Fibroblast of gingiva (primary cell): ENCODE results near the gene MAPK4.
"Not testable (repeated sequence)": the region's sequence is repeated elsewhere in the genome, so short reads cannot be mapped to it uniquely, and the experiment has no call there.

Experiments used
- DNase-seq: peaks from one replicate; pipeline ENCODE4 v3.0.0-alpha.2; 2011; ENCODE audit warnings: low read depth

MAPK4 gene

DNA sequence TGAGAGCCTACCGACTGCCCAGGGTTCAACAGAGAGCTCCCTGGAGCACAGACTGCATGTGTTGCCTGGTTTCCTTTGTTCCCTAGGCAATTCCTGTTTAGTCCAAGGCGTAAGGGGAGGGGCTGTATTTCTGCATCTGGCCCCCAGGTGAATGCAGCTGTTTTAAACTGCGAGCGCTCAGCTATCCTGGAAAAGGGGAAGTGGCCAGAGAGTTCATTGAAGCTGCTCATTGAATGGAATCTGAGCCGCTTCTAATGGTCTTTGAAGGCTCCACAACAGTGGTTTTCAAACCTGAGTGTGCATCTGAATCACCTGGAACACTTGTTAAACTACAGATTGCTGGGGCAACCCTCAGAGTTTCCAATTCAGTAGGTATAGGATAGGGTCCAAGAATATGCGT, 18.1 kb downstream of the MAPK4 start:
- DNase-seq = no peak

GRCh38 chr18:50578651-50579050, 18.8 kb downstream of the MAPK4 start:
- DNase-seq = no peak

DNA sequence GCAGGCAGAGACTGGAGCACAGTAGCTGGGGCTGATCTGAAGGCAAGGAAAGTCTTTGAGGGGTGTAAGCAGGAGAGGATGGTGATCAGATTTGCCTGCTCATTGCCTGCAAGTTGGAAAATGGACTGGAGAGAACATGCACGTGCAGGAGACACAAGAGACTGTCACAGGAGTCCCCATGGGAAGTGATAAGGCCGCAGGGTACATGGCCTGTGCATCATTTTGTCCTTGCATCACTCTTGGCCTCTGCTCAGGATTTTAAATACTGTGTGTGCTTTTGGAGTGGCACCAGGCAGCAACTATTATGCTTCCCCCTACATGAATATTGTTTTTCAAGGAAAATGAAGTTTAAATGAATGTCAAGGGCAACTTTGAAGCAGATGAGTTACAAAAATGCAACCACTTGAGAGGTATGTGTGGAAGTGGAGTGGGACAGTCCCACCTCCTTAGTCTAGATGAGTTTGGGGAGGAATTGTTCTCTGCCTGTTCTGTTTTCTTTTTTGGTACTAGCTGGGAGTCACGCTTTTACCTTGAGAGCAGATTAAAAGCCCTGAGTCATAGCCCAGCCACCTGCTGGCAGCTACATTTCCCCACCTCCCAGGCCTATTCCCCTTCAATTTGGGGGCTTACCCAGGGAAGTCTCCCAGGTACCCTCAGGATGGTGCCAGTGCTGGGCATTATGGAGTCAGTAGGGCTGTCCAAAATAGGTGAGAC, 19.3 kb downstream of the MAPK4 start:
- no peak for DNase-seq

DNA sequence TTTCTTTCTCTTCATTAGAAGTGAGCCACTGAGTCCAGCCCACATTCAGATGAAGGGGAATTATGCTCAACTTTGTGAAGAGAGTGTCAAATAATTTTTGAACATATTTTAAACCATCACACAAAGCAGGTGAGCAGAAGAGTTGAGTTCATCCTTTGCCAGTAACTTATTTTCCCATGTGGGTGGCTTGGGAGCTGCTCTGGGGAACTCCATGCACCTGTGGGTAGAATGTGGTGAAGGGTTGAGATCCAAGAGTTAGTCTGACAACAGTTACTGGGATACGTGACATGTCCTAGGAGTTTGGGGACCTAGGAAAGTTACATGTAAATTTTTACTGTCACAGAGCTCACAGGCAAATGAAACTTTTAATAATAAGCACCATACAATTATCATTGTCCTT, 21.6 kb downstream of the MAPK4 start:
- DNase-seq = no peak

DNA sequence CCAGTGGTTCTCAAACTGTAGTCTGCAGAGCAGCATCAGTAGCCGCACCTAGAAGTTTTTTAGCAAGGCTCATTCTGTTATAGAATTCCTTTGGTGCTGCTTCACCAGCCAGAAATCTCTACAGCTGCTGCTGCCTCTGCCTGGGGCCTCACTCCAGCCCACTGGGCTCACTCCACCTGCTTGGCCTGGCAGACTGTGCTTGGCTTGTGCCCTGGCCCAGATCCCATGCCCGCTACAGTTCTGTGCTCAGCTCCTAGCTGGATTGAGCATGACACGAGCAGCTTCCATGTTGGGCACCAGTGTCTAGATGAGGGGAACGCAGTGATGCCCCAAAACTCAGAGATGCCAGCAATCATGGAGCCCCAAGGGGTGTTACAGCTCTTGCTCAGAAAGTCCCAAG, 22.6 kb downstream of the MAPK4 start:
- DNase-seq = no peak

DNA sequence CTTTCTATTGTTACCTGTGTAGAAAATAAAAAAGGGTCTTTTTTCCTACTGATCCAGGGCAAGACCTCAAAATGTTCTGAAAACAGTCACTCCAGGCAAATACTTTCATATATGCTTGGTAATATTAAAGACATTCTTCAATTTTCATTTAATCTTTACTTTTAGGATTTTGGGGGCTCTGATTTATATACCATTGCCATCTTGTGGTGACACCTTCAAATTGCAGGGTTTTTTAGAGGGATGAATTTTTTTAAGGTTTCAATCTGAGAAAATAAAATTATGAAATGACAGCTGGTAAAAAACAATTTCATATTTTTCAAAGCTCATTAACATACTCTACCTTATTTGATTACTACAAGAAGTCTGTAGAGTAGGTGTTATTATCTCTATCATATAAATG, 26.8 kb downstream of the MAPK4 start:
- no peak for DNase-seq

GRCh38 chr18:50590593-50590992, 30.7 kb downstream of the MAPK4 start:
- no peak for DNase-seq

DNA sequence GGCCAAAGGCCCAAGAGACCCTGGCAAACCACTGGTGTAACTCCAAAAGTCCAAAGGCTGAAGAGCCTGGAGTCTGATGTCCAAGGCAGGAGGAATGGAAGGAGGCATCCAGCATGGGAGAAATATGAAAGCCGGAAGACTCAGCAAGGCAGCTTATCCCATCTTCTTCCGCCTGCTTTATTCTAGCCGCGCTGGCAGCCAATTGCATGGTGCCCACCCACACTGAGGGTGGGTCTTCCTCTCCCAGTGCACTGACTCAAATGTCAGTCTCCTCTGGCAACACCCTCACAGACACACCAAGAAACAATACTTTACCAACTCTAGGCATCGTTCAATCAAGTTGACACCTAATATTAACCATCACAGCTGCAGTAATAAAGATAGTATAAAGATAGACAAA, 34.1 kb downstream of the MAPK4 start:
- DNase-seq = no peak

DNA sequence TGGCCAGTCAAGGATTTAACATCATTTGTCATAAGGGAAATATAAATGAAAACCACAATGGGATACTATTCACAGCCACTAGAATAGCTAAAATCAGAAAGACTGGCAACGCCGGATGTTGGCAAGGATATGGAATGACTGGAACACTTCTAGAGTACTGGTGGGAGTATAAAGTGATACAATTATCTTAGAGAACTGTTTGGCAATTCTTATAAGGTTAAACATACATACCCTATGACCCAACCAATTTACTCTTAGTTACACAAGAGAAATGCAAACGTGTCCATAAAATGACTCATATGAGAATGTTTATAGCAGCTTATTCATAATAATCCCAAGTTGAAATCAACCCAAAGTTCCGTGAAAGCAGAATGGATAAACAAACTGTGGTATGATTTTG, 35.1 kb downstream of the MAPK4 start:
- DNase-seq = peak; percentile 29

DNA sequence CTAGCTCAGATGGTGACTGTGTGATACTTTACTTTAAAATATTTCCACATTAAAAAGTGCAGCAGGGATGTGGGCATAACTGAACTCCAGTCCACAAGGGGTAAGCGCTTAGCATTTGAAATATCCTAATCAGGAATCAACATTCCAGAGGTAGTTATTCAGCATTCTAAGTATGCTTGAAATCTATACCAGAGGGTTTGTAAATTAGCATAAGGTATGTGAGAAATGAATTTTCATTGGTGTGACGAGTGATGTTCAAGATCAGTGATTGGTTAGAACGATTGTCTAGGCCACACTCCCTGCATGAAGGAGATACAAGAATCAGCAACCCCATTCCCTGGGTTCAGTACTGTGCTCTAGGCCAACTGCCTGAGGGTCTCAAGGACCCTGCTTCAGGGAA, 42.6 kb downstream of the MAPK4 start:
- no peak for DNase-seq

GRCh38 chr18:50606609-50607008, 46.7 kb downstream of the MAPK4 start:
- DNase-seq = no peak

DNA sequence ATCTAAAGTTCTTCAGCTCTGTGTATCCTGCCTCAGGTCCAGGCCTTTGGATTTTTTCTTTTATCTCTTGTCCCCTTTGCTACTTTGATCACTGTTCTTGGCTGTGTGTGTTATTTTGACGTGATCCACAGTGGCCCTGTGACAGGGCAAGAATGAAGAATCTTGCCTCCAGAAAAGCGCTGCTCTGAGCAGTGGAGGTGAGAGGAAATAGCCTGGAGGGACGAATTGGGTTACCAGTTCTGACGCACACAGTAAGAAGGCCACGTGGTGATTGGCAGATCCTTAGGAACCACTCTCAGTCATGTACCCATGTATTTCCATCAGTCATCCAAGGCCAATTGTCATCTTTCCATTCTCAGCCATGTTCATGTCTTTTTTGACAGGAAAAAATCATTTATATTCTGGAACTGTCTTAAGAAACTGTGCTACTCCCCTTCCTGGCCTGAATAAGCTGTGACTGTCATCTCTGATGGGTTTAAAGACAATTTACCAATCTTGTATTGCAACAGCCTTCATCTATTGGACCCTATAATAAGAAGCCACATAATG, 47.6 kb downstream of the MAPK4 start:
- DNase-seq = no peak

GRCh38 chr18:50609171-50609570, 49.3 kb downstream of the MAPK4 start:
- DNase-seq = not testable (repeated sequence)

GRCh38 chr18:50610349-50610748, 50.5 kb downstream of the MAPK4 start:
- DNase-seq = no peak

DNA sequence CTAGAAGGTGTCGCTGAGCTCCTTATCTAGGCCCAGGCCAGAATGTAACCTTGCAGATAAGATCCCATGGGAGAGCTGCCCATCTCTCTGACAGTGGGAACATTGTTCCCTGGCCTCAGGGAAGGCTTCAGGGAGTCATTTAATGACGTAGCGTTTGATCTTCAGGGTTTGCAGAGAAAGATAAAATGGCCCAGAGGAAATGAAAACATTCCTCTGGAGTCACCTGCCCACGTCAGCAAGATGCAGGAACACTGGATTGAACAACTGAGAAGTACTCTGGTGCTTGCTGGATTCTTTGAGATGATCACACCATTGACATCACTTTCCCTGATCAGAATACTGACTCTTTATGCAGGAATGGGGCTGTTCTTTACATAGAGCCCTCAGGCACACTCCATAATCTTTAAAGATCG, 51.6 kb downstream of the MAPK4 start:
- DNase-seq = no peak

GRCh38 chr18:50614838-50615237, 55.0 kb downstream of the MAPK4 start:
- DNase-seq = peak; percentile 86

DNA sequence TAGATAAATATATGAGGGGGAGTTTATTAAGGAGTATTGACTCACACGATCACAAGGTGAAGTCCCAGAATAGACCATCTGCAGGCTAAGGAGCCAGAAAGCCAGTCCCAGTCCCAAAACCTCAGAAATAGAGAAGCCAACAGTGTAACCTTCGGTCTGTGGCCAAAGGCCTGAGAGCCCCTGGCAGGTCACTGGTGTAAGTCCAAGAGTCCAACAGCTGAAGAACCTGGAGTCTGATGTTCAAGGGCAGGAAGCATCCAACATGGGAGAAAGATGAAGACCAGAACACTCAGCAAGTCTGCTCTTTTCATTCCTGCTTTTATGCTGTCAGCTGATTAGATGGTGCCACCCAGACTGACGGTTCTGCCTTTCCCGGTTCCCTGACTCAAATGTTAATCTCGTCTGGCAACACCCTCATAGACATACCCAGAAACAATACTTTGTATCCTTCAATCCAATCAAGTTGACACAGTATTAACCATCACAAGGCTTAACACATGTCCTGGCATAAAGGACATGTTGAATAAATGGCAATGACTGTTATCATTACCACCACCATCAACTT, 56.7 kb downstream of the MAPK4 start:
- no peak for DNase-seq

GRCh38 chr18:50619861-50620275, 60.0 kb downstream of the MAPK4 start:
- DNase-seq = peak; percentile 53

- DNase-seq = no peak
Measured at GRCh38 chr18:50620319-50620718, 60.4 kb downstream of the MAPK4 start.

- DNase-seq = no peak
Measured at GRCh38 chr18:50621366-50621765, 61.5 kb downstream of the MAPK4 start.

GRCh38 chr18:50622320-50622719, 62.4 kb downstream of the MAPK4 start:
- DNase-seq = no peak

- DNase-seq = no peak
Measured at GRCh38 chr18:50622865-50623393, 63.0 kb downstream of the MAPK4 start.

GRCh38 chr18:50623694-50624352, 63.9 kb downstream of the MAPK4 start:
- DNase-seq = peak; percentile 6
